Measurements from ENCODE around the gene ISL2. TPM values are rescaled to one million over a fixed set of nuclear protein-coding genes. Genes with fewer than 3 reads are reported as not detected.

The ISL2 gene
- total and polyA plus RNA-seq, 2 of the 13 experiments (the other 11 are each of a cell fraction or from before 2014, with no cell fraction given): 4.3 to 5.1 TPM

DNA sequence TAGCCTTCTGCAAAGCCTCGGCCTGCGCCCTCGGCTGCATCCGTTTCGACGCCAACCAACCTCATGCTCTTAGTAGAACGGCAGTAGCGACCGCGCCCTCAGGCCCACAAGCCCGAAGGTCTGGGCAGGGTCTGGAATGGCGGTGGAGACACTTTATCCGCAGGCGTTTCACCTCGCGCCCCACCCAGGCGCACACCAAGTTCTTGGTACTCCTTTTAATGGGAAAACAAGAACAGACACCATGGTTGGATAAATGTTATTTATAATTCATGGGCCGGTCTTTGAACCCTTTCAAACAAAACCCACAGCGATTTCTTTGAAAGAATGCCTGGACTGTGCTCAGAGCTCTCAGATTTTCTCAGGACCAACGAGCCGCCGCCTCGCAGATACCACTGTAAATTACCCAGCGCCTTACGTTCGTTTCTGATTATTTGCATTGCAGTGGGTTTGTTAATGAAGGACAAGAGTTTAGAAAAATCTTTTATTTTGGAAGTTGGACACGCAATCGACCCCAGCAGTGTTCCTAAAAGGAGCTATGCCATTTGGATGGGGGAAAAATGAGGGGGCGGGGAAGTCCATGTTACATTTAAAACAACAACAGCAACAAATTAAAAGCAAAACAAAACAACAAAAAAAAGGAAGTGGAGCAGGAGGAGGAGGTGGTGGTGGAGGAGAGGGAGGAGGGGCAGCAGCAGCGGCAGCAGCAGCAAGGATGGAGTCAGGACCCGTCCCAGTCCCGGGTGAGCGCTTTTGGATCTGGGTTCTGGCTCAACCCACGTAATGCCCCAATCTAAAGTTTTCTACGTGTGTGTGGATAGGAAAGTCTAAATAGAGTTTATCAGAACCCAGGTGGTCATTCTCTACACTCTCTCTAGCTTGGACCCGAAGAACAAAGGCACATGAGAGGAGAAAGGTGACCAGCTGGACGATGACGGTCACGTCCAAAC is 993 bp upstream of the ISL2 start (continued):
- TF ChIP-seq ZNF687 (CRISPR knock-in tag; IDR thresholded peaks at IDR 0.05): peak; percentile 46; the same call in 1 of the 2 replicates
- TF ChIP-seq ZNF30 (CRISPR knock-in tag; IDR thresholded peaks at IDR 0.05): no peak
- TF ChIP-seq, protein P1, sequence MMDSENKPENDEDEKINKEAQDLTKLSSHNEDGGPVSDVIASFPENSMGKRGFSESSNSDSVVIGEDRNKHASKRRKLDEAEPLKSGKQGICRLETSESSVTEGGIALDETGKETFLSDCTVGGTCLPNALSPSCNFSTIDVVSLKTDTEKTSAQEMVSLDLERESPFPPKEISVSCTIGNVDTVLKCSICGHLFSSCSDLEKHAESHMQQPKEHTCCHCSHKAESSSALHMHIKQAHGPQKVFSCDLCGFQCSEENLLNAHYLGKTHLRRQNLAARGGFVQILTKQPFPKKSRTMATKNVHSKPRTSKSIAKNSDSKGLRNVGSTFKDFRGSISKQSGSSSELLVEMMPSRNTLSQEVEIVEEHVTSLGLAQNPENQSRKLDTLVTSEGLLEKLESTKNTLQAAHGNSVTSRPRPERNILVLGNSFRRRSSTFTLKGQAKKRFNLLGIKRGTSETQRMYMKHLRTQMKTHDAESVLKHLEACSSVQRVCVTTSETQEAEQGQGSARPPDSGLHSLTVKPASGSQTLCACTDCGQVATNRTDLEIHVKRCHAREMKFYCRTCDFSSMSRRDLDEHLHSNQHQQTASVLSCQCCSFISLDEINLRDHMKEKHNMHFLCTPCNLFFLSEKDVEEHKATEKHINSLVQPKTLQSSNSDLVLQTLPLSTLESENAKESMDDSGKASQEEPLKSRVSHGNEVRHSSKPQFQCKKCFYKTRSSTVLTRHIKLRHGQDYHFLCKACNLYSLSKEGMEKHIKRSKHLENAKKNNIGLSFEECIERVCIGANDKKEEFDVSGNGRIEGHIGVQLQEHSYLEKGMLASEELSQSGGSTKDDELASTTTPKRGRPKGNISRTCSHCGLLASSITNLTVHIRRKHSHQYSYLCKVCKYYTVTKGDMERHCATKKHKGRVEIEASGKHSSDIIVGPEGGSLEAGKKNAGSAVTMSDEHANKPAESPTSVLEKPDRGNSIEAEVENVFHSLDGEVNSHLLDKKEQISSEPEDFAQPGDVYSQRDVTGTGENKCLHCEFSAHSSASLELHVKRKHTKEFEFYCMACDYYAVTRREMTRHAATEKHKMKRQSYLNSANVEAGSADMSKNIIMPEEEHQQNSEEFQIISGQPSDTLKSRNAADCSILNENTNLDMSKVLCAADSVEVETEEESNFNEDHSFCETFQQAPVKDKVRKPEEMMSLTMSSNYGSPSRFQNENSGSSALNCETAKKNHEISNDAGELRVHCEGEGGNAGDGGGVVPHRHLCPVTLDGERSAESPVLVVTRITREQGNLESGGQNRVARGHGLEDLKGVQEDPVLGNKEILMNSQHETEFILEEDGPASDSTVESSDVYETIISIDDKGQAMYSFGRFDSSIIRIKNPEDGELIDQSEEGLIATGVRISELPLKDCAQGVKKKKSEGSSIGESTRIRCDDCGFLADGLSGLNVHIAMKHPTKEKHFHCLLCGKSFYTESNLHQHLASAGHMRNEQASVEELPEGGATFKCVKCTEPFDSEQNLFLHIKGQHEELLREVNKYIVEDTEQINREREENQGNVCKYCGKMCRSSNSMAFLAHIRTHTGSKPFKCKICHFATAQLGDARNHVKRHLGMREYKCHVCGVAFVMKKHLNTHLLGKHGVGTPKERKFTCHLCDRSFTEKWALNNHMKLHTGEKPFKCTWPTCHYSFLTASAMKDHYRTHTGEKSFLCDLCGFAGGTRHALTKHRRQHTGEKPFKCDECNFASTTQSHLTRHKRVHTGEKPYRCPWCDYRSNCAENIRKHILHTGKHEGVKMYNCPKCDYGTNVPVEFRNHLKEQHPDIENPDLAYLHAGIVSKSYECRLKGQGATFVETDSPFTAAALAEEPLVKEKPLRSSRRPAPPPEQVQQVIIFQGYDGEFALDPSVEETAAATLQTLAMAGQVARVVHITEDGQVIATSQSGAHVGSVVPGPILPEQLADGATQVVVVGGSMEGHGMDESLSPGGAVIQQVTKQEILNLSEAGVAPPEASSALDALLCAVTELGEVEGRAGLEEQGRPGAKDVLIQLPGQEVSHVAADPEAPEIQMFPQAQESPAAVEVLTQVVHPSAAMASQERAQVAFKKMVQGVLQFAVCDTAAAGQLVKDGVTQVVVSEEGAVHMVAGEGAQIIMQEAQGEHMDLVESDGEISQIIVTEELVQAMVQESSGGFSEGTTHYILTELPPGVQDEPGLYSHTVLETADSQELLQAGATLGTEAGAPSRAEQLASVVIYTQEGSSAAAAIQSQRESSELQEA (CRISPR knock-in tag; IDR thresholded peaks at IDR 0.05; ENCODE audit: not compliant biosample characterization): no peak
- no peak for TF ChIP-seq SCMH1 (CRISPR knock-in tag; IDR thresholded peaks at IDR 0.05; ENCODE audit: borderline replicate concordance)
- peak; percentile 16; the same call in 1 of the 2 replicates for TF ChIP-seq ZNF263 (CRISPR knock-in tag; IDR thresholded peaks at IDR 0.05)
- no peak for TF ChIP-seq TBP (CRISPR knock-in tag; IDR thresholded peaks at IDR 0.05)
- TF ChIP-seq ZNF382 (CRISPR knock-in tag; IDR thresholded peaks at IDR 0.05; ENCODE audit: borderline replicate concordance): no peak
- TF ChIP-seq NFATC3 (CRISPR knock-in tag; IDR thresholded peaks at IDR 0.05): no peak
- no peak for TF ChIP-seq ZNF781 (CRISPR knock-in tag; IDR thresholded peaks at IDR 0.05; ENCODE audit: borderline replicate concordance, not compliant biosample characterization)
- no peak for TF ChIP-seq ZNF670 (CRISPR knock-in tag; IDR thresholded peaks at IDR 0.05; ENCODE audit: borderline replicate concordance)
- TF ChIP-seq SP140L (CRISPR knock-in tag; IDR thresholded peaks at IDR 0.05; ENCODE audit: borderline replicate concordance): no peak
- TF ChIP-seq THAP11 (CRISPR knock-in tag; IDR thresholded peaks at IDR 0.05): 0 out of 2 replicates have a peak, but pooled peaks have one; percentile 14
- TF ChIP-seq, protein P2, sequence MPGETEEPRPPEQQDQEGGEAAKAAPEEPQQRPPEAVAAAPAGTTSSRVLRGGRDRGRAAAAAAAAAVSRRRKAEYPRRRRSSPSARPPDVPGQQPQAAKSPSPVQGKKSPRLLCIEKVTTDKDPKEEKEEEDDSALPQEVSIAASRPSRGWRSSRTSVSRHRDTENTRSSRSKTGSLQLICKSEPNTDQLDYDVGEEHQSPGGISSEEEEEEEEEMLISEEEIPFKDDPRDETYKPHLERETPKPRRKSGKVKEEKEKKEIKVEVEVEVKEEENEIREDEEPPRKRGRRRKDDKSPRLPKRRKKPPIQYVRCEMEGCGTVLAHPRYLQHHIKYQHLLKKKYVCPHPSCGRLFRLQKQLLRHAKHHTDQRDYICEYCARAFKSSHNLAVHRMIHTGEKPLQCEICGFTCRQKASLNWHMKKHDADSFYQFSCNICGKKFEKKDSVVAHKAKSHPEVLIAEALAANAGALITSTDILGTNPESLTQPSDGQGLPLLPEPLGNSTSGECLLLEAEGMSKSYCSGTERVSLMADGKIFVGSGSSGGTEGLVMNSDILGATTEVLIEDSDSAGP (CRISPR knock-in tag; IDR thresholded peaks at IDR 0.05; ENCODE audit: borderline replicate concordance): peak; percentile 3; the same call in 1 of the 2 replicates
